NCI-H2081 (cell line): ENCODE measurements around the gene LIMS1.
A peak's percentile ranks its signal among the peaks of the same experiment; 100 is the strongest.
"Not testable (repeated sequence)": the region's sequence is repeated elsewhere in the genome, so short reads cannot be mapped to it uniquely, and the experiment has no call there.

Experiments
- DNase-seq, 2 experiments: peaks; one replicate each; lab custom pipeline; 2025; lab: John Stamatoyannopoulos, UW

The LIMS1 gene

DNA sequence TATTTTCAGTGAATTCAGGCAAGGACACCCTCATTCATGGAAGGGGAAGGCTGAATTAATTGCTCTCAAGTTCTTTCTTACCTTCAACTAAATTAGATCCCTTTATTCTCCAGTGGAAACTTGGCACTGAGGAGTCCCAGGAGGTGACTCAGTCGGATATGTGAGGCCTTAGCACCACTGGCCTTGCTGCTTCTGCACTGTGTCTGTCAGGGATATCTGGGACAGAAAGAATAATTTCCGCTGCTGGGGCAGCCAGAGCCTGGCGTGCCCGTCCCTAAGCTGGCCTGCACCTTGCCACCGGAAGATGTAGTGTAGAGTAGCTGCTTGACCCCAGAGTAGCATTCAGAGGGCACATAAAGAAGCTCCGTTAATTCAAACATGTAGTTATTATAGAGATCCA lies 53.4 kb downstream of the LIMS1 start:
- no peak for DNase-seq

DNA sequence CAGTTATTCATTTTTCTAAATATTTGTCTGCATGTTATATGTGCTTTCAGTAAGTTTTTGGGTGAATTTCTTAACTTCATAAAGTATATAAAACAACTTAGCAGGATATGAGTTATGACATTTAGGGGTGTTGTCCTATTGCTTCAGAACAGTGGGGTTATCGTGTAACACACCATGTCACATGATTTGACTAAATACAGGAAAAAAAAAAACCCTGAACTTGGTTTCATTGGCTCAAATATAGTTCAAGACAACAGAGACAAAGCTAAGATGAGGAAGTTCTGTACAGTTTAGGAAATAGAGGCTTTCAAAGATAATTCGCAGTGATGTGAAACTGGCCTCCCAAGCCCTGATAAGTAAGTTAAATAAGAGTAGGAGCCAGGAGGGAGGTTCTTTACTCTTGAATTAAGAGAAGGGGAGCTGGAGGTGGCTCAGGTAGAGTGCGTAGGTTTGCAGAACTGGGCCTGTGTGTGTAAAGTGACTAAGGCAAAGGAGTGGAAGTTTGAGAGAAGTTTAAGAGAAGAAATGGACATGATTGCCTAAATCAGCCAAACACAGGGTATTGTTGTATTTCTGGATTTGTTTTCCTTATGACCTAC lies 53.9 kb downstream of the LIMS1 start:
- no peak for DNase-seq

DNA sequence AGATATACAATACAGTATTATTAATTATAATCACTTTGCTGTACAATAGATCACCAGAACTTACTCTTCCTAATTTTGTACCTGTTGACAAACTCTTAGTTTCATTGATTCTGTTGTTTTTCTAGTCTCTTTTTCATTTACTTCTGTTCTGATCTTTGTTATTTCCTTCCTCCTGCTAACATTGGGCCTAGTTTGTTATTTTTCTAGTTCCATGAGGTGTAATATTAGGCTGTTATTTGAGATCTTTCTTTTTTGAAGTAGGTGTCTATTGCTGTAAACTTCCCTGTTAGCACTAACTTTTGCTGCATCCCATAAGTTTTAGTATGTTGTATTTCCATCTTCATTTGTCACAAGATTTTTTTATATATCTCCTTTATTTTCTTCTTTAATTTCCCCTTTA lies 55.1 kb downstream of the LIMS1 start:
- DNase-seq, result no peak

DNA sequence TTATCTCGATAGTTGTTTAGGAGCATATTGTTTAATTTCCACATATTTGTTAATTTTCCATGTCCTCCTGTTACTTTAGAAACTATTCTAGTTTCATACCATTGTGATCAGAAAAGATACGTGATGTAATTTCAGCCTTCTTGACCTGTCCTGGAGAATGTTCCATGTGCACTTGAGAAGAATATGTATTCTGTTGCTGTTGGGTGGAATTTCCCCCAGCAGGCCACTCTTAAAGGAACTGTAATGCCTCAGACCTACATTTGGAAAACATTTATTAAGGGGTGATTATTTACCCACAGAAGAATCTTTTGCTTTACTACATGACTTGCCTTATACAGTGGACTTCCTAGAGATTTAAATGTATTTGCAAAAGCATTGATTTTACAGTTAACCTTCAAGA lies 55.5 kb downstream of the LIMS1 start:
- no peak for DNase-seq

DNA sequence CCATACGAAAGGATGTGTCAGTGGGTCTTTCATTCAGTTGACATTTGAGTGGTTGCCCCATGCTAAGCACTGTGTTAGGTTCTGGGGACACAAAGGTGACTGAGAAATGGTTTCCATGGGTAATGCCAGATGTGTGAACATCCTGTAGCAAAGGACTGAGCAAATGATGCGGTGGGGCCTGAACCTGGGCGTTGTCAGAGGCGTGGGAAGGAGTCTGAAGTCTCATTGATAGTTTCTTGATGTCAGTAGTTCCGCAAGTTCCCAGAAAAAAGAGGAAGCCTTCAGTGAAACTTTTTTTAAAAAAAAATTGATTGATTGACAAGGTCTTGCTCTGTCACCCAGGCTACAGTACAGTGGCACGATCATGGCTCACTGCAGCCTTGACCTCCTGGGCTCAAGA lies 56.9 kb downstream of the LIMS1 start:
- no peak for DNase-seq

DNA sequence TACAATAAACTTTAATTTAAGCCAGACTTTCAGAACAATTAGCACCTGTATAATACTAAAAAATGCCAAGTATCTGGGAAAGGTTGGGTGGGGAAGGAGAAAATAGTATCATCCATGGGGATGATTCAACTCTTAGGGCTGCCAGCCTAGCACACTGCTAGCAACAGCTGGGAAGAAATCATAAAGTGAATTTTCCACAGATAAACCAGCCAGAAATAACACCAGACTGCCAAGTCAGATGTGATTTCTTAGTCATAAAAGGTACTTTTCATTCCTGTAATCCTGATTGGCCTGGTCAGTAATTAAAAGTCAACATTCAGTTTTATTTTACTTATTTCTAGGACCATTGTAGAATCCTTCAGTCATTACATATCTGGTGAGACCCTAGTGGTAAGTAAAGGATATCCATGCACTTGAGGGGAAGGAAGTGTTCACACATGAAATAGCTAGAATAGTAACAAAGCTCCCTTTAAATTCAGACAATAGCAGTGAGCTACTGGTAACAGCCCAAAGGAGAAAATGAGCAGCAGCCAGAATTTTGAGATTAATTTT lies 59.4 kb downstream of the LIMS1 start:
- DNase-seq, result no peak

DNA sequence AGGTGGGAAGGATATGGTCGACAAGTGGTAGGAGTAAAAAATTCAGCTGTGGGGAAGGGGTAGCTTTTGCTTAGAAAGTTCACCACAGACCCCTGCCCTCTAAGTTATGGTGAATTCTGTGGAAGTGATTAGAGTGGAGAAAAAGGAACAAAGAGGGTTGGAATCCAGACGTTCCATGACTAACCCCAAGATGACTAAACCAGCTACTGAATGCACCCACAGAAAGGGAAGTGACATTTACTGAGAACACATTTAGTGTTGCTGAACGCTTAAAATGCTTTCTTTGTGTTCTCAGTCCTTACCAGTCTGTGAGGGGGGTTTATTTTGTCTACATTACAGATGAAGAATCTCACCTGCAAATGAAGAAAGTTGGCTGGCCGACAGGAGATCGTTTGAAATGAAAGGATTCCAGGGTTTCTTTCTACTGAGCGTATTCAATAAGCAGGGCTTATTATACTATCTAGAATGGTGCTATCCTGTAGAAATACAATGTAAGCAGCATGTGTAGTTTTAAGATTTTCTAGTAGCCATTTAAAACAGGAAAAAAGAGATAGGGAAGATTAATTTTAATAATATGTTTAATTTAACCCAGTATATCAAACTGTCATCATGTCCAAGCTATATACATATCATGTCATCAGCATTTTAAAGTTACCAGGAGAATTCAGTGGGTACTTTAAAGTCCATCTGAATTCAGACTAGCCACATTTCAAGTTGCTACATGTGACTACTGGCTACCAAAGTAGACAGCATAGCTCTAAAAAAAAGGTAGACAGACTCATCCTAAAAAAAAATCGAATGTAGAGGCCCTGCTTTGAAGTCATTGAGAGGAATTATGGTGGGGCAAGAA lies 60.1 kb downstream of the LIMS1 start:
- no peak for DNase-seq

DNA sequence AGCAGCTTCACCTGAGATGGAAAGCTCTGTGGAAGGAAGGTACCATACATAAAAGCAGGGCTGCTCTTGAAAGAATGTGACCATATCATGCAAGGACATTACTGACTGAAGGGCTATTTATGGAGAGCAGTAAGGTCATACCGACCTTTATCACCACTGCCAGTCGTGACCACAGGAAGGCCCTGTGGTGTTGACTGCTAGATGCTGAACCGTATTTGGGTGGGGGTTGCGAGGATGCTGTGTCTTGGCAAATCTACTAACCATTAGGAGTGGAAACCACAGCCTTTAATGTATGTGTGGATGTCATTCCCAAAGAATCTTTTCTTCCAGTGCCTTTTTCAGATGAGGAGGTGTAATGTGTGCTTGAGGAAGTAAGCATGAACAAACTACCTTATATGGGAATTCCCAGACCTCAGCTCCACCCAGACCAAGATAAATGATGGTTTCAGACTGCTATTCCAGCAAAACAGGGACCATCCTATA lies 60.8 kb downstream of the LIMS1 start:
- DNase-seq, result no peak

DNA sequence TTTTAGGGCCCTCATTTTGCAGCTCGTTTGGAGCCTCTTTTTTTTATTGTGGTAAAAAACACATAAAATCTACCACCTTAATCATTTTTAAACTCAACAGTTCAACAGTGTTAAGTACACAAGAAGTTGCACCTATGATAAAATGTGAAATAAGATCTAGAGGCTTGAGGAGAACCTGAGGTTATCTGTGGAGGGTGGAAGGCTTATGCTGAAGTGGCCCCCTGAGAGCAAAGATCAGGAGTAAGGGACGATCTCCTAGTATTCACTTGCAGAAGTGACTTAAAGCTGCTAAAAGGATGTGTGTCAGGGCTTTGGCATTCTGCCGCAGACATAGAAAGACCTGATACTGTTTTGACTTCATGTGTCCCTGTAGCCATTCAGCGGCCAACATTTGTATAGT lies 61.5 kb downstream of the LIMS1 start:
- DNase-seq, result not testable (repeated sequence)

DNA sequence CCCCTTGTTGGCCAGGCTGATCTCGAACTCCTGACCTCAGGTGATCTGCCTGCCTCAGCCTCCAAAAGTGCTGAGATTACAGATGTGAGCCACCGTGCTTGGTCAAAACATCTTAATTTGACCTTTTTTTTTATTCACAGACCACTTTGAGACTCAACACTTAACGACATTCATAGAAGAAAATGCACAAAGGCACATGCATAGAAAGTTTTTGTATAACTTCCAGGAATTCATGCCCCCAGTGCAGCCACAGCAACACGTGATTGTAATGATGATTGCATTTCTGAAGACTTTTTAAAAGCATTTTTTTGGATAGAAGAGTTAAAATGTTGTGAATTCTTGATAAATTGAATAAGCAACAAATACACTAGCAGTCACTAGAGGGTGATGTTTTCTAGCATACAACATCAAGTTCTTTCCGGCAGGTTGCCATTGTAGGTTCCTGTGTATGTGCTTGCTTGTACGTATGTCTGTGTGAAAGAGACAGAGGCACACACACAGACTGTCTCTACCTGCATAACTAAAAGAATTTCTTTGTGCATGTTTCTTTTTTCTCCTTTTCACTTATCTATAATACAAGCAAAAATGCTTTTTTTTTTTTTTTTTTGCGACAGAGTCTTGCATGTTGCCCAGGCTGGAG lies 63.0 kb downstream of the LIMS1 start:
- DNase-seq, result peak; percentile 25 to 58

DNA sequence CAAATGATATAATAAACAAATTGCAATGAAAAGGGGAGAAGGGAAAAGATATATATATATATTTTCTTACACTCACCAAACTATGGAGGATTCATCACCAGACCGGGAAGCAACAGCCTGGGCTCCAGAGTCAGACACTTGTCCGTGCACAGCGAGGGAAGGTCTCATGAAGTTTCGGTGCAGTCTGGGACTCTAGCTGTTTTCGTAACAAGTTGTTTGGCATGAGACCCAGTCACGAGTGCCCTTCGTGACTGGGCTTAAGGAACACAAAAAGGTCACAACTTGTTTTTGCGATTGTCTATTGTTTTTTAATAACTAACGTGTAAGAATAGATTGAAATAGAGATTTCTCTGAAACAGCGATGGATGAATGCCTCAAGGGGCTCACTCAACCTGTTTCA lies 66.9 kb downstream of the LIMS1 start:
- DNase-seq, result not testable (repeated sequence)

DNA sequence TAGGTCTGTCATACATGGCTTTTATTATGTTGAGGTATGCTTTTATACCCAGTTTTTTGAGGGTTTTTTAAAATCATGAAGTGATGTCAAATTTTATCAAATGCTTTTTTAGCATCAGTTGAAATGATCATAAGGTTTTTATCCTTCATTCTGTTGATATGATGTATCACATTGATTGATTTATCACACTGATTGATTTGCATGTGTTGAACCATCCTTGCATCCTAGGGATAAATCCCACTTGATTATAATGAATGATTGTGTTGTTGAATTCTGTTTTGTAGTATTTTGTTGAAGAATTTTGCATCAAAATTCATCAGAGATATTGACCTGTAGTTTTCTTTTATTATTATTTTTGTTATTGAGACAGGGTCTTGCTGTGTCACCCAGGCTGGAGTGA lies 68.2 kb downstream of the LIMS1 start:
- DNase-seq, result no peak

DNA sequence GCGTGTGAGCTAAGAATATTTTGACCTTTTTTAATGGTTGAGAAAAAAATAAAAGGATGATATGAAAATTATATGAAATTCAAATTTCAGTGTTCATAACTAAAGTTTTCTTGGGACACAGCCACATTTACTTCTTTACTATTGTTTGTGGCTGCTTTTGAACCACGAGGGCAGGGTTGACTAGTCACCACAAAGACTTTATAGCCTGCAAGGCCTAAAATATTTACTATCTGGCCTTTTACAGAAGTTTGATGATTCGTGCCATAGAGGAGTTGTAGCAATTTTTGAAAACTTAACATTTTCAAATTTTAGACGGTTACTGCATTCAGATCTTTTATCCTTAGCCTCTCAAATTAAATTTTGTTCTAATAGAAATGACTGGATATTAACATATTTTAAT lies 69.9 kb downstream of the LIMS1 start:
- DNase-seq, result no peak

DNA sequence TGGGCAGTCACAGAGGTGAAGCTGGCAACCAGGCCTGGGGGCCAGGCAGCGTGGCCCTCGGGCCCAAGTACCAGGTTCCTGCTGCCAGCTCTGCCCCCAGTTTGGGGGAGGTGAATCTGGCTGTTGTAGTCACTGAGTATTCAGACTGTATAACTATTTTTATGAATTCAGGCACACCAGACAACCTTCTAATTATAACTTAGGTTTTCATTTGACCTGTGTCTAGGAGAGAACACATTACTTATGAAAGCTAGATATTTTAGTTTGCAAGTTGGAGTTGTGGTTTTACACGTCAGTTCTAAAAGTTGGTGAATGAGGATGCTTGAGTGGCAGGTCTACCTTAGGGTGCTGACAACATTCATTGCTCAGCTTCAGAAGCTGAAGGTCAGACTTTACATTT lies 71.7 kb downstream of the LIMS1 start:
- no peak for DNase-seq

DNA sequence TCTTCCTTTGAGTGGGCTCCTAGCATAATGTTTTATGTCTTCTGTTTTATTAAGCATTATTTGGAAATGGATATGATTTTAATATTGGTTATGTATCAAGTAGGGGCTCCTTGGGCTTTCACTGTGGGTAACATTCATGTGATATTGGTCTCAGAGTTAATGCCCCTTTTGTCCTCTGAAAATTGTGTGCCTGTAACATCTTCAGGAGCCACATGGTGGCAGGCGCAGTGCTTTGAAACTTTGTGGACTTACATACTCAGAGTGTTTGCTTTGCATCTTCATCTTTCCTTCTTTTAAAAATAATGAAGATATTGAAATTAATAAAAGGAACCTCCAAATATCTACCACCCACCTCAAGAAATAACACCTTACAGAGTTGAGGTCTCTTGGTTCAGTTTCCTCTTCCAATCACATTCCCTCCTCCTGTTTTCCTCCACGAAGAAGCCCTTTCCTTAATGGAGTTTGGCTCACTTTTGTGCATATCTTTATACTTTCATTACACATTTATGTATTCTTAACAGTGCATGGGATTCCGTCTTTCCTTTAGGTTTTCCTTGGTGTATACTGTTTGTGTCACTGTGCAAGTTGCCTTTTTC lies 73.5 kb downstream of the LIMS1 start:
- peak; percentile 54 to 74 for DNase-seq

DNA sequence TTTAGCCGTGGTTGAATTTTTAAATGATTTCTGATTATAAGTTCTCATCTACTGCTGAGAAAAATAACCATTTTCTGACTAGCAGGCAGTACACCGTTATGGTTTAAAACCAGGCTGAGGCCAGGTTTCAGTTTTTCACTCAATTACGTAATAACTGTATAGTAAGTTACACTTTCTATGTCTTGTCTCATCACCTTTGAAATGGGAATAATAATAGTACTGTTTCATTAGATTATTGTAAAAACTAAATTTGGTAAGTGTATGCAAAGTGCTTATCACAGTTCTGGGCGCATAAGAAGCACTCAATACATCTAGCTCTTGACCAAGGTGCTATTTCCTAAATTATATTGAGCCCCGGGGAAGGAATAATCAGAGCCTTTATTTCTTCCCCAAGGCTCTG lies 76.8 kb downstream of the LIMS1 start:
- no peak for DNase-seq

DNA sequence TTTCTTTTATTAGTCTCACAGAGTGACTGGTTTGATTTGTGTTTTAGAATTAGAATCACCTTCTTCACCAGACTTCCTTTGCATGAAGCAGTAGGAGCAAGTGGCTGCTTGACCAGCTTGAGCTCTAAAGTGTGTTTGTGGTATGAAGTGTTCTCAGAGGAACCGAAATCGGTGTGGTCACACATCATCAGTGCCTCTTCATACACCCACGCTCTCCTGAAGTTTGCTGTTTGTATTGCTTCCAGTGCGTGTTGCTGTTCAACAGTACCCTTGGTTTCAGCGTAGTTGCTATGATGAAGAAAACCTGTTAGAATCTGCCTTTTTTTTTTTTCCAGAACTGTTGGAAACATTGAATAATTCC lies 77.9 kb downstream of the LIMS1 start:
- no peak for DNase-seq

DNA sequence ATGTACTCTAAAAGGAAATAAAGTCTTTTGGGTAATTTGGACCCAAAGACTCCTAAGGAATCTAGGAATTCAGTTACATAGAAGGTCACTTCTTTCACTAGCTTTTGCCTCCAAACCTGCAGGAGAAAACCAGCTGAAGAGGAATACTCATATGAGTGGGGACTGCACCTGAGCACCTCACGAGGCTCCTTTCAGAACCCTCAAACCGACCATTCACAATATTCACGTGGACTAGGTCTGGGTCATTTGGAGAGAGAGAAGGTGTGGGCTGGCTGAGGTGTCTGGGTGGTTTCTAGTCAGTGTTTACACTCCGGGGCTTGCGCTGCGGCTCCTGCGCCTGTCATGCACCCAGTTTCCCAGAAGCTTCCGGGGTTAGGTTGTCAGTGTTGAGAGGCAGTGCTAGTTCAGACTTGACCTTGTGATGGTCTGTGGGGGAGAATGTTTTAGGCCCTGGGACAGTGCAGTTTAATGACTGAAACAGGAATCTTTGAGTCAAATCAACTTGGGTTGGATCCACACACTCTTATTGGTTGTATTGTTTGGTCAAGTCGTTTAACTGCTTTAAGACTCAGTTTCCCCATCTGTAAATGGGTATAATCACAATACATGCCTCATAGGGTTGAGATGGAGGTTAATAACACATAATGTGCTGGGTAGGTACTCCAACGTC lies 78.4 kb downstream of the LIMS1 start:
- no peak for DNase-seq

DNA sequence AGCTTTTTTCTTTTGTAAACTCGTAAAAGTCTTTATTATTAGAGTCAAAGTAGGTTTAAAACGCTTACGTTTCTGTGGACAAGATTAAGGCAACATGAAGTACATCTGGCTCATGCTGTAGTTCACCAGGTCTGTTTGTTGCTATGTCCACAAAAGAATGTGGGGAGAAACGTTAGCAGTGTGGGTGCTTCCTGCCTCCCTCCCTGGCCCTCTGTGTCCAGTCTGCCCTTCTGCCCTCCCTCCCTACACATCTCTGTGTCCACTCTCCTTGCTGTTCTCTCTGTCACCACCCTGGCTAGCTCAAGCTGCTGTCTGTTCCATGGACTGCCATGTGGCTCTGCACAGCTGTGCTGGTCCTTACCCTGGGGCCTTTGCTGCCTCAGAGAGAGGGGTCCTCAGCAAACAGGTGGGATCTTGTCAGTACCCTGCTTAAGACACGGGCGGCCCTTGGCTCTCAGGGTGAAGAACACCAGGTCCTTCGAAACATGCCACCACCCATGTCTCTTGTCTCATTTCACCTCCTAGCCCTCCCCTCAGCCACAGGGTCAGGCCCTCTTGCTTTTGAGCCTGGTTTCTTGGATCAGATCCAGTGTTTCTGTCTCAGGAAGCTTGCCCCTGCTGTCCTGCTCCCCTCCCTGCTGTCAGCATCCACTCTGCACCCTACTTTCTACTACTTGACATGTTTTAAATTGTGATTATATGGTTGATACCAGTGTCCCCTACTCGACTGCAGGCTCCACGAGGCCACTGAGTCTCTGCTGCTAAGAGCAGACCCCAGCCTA lies 79.2 kb downstream of the LIMS1 start:
- DNase-seq, result no peak

DNA sequence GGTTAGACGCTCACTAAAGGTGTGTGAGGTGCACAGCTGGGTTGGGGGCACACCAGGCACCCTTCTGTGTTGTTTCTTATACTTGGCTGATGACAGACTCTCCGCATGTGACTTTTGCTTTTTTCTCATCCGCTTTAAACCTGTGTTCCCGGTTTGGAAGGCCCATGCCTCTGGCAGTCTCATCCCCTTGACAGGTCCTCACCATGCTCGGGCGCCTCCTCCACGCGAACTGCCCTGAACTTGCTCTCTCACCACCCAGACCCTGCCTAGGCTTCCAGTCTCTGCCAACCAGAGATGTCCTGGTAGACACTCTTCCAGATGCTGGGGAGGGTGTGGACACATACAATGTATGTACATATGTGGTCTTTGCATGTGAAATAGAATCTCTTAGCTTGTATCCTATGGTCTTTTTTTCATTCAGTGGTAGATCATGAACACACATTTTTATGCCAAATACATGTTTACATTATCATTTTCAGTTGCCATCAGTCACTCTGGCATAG lies 79.8 kb downstream of the LIMS1 start:
- no peak for DNase-seq

DNA sequence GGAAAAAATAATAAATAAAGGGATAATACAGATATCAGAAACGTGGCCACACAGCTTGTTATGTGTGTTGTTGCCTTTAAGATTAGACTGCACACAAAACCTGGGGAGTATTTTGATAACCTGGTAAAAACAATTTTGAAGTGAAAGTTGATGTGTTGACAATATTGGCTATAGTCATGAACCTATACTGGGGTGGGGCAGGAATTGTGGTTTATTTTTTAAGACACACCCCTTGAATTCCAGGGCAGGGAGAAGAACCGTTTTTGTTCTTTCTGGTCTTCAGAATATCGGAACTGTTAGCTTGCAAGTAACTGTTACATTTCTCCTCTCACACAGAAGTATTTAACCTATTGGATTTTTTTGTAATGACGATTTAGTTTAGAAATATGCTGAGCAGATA lies 80.4 kb downstream of the LIMS1 start:
- no peak for DNase-seq
